Activated naive CD8-positive, alpha-beta T cell treated with anti-CD3 and anti-CD28 coated beads, Interleukin-2, amount 50 U/mL, for 16 hours (primary cell): ENCODE results near the gene POLR3GL.
A peak's percentile ranks its signal among the peaks of the same experiment; 100 is the strongest.

ENCODE experiments used
- DNase-seq: peaks from one replicate; pipeline ENCODE4 v3.0.0-alpha.2; 2020; ENCODE audit warnings: low read depth, low spot score

Gene POLR3GL

GRCh38 chr1:145949219-145949618 lies 15.3 kb upstream of the POLR3GL start:
- no peak for DNase-seq

- DNase-seq, result no peak
Measured at GRCh38 chr1:145951526-145951925, 13.0 kb upstream of the POLR3GL start.

- DNase-seq, result no peak
Measured at GRCh38 chr1:145952903-145953302, 11.6 kb upstream of the POLR3GL start.

GRCh38 chr1:145953861-145954260 lies 10.6 kb upstream of the POLR3GL start:
- DNase-seq, result no peak

GRCh38 chr1:145955436-145955835 lies 9.1 kb upstream of the POLR3GL start:
- DNase-seq, result no peak

- DNase-seq, result no peak
Measured at GRCh38 chr1:145956361-145956760, 8.1 kb upstream of the POLR3GL start.

- DNase-seq, result no peak
Measured at GRCh38 chr1:145956781-145957442, 7.6 kb upstream of the POLR3GL start.

GRCh38 chr1:145957443-145958319 lies 6.8 kb upstream of the POLR3GL start, which contains the start of gene LIX1L:
Gene LIX1L (minus strand): TSS chr1:145958017. CDS start chr1:145957927, 90 bp downstream.
- DNase-seq, result peak; percentile 90

GRCh38 chr1:145958734-145959133 lies 5.8 kb upstream of the POLR3GL start:
- DNase-seq, result no peak

- no peak for DNase-seq
Measured at GRCh38 chr1:145959333-145959732, 5.2 kb upstream of the POLR3GL start.

- DNase-seq, result no peak
Measured at GRCh38 chr1:145959957-145960467, 4.5 kb upstream of the POLR3GL start.

GRCh38 chr1:145960468-145961108 lies 3.9 kb upstream of the POLR3GL start:
- DNase-seq, result no peak

- DNase-seq, result no peak
Measured at GRCh38 chr1:145961109-145961424, 3.4 kb upstream of the POLR3GL start.

GRCh38 chr1:145961425-145962156 lies 2.9 kb upstream of the POLR3GL start:
- peak; percentile 30 for DNase-seq

- DNase-seq, result no peak
Measured at GRCh38 chr1:145962157-145963102, 2.1 kb upstream of the POLR3GL start.

GRCh38 chr1:145963265-145964019 lies 1.0 kb upstream of the POLR3GL start:
- no peak for DNase-seq

- DNase-seq, result no peak
Measured at GRCh38 chr1:145965119-145965744, 742 bp downstream of the POLR3GL start.

GRCh38 chr1:145967288-145967687 lies 2.8 kb downstream of the POLR3GL start:
- DNase-seq, result no peak

- no peak for DNase-seq
Measured at GRCh38 chr1:145972580-145972979, 8.1 kb downstream of the POLR3GL start.
